ENCODE data around the gene TBC1D4.
"Not testable (repeated sequence)": the region's sequence is repeated elsewhere in the genome, so short reads cannot be mapped to it uniquely, and the experiment has no call there.

The TBC1D4 gene

DNA sequence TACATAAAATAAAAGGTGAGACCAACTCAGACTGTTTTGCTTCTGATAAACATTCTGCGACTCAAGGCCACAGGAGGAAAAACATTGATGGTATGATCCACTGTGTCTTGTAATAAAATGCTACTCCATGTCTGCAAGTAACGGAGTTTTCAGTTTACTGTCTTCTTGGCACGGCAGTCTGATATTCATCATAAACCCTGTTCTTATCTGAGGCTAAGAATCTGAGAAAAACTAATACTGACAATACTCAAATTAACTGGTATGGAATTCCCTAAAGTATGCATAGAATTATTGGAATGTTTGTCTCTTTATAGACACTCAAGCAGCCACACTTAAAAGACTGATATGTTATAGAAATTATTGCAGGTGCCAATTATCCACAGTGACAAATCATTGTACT lies 125.5 kb downstream of the TBC1D4 start:
- no peak for DNase-seq (ENCODE audit: low read depth)

DNA sequence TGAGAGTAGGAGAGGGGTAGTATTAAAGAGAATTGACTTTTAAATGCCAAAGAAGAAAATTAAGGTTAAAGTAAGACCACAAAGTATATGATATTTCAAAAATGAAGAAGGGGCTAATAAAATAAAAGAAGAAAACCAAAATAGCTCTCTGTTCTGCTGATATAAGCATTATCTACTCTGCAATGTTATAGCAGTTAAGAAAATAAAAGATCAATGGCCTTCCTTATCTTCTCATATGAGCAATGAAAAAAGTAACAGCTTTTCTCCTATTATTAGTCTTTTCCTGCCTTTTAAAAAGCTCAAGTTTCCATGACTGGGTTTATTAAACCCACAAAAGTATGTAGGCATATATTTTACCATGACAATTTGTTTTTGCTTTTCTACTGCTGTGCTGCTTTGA lies 126.4 kb downstream of the TBC1D4 start:
- DNase-seq (ENCODE audit: low read depth) = no peak

DNA sequence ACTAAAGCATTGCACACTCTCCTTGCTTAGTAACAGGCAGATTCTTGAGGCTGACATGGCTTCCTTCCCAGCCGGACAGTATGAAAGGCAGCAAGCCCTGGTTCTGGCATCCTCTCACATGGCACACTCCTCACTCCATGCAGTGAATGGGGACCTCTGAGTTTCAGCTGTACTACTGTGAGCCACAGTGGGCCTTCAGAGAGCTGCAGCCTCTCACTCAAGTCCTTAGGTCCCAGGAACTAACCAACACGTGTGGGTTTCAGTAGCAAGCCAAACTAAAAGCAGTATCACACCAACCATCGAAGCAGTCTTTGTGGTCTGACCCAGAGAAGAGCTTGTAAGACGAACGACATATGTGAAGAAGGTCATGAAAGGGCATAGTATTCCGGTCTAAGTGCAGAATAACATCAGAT lies 128.2 kb downstream of the TBC1D4 start:
- no peak for DNase-seq (ENCODE audit: low read depth)

DNA sequence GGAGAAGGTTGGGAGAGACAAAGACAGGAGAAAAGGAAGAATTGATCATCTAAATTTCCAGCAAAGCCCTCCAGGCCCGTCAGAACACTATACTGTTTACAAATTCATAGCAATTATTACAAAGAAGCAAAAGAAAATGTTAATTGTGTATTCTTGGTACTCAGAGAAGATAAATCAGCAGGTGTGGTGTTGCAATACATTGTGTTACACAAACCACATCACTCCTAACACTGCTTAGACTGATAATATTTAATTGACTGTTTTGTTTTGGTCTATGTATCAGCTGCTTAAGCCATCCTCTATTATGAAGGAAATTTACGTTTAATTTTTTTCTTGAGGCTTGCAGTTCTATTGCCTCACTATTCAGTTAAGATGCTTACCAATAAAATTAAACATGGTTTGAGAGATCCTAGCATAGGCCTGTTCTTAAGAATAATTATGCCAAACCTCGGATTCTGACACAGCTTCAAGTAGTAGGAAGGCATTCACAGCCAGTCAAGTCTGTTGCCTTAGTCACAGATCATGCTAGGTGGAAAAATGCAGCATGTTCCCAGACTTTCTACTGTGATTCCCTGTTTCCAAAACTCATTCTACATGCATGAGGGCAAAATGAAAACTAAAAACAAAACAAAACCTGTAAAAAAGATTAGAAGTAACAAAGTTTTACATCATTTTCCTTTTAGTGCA lies 129.2 kb downstream of the TBC1D4 start:
- DNase-seq (ENCODE audit: low read depth) = no peak

DNA sequence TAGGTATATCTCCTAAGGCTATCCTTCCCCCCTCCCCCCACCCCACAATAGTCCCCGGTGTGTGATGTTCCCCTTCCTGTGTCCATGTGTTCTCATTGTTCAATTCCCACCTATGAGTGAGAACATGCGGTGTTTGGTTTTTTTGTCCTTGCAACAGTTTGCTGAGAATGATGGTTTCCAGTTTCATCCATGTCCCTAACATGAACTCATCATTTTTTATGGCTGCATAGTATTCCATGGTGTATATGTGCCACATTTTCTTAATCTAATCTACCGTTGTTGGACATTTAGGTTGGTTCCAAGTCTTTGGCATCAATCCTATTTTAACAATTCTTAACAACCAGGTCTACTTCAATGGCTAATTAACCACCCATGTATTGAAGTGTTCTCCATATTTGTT lies 130.4 kb downstream of the TBC1D4 start:
- not testable (repeated sequence) for DNase-seq (ENCODE audit: low read depth)

DNA sequence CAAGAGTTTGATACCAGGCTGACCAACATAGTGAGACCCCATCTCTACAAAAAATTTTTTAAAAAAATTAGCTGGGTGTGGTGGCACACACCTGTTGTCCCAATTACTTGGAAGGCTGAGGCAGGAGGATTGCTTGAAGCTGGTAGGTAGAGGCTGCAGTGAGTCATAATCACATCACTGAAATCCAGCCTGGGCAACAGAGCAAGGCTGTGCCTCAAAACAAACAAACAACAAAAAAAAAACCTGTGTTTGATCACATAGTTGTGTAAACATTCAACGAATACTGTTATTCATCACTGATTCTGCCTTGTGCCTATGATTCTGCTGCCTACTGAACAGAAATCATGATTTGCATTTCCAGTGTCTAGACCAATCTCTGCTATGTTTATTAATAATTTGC lies 134.0 kb downstream of the TBC1D4 start:
- no peak for DNase-seq (ENCODE audit: low read depth)

DNA sequence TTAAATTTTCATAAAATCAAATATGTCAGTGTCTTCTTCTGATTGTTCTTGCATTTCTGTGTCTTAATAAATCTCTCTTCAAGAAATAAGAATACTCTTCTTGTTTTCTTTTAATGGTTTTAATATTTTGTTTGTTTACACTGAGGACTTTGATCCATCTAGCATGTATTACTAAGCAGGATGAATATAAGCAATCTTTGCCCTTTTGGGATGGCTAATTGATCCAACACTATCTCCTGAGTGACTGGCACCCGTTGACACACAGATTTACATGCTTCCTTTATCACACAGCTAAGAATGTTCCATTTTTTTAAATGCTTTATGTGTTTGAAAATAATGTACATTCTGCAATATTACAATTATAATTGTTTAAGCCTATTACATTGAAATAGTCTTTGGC lies 134.5 kb downstream of the TBC1D4 start:
- DNase-seq (ENCODE audit: low read depth) = no peak

DNA sequence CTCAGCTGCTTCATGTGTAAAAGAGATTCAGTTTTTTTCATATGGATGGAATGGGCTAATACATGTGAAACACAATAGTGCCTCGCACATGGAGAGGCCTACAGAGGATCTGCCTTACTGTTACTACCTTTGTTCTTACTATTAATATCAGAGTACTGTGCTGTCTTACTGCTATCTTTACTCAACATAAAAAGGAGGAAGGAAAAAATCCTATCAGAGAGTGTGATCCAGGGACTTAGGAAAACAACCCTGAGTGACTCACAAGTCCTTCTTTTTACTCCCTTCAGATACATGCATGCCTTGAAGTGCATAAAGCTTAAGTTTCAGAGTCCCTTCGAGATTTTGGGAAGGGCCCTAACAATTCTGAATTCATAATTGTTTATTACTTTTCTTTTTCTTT lies 136.8 kb downstream of the TBC1D4 start:
- no peak for DNase-seq (ENCODE audit: low read depth)

DNA sequence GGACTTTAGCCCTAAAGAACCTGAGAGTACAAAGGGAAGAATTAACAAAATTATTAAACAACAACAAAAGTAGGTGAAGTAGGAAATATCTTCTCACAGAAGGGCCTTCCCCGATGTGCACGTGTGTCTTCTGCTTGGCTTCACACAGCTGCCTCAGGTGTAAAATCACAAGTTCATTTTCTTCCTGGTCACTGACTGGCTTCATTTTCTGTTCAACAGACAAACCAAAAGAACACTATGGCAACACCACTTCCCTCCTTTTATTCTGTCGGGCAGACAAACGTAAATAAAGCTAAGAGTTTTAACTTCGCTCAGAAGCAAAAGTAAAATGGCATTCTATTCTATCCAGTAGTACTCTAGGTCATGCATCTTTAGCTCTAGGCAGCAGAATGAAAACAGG lies 140.9 kb downstream of the TBC1D4 start:
- no peak for DNase-seq (ENCODE audit: low read depth)

DNA sequence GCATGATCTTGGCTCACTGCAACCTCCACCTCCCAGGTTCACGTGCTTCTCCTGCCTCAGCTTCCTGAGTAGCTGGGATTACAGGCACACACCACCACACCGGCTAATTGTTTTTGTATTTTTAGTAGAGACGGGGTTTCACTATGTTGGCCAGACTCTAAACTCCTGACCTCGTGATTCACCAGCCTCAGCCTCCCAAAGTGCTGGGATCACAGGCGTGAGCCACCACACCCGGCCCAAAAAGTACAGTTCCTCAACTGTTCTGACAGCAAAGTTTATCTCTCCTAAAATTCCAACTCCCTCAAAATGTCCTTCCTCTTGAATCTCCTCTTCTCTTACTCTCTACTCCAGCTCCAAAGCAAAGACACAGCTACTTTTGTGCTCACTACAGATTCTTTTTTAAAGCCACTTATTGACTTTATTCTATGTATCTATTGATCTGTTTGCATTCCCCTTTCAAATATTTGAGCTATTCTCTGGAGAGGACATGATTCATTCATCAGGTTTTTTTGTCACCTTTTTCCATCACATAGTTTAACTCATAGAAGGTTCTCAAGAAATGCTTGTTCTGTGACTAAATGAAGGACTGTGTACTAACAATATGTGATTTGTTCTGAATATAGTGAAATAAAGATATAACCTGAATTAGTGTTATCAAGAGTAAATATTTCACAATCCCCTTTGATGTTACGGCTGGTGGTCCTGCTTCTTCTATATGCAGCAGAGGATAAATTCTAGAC lies 142.2 kb downstream of the TBC1D4 start:
- no peak for DNase-seq (ENCODE audit: low read depth)

DNA sequence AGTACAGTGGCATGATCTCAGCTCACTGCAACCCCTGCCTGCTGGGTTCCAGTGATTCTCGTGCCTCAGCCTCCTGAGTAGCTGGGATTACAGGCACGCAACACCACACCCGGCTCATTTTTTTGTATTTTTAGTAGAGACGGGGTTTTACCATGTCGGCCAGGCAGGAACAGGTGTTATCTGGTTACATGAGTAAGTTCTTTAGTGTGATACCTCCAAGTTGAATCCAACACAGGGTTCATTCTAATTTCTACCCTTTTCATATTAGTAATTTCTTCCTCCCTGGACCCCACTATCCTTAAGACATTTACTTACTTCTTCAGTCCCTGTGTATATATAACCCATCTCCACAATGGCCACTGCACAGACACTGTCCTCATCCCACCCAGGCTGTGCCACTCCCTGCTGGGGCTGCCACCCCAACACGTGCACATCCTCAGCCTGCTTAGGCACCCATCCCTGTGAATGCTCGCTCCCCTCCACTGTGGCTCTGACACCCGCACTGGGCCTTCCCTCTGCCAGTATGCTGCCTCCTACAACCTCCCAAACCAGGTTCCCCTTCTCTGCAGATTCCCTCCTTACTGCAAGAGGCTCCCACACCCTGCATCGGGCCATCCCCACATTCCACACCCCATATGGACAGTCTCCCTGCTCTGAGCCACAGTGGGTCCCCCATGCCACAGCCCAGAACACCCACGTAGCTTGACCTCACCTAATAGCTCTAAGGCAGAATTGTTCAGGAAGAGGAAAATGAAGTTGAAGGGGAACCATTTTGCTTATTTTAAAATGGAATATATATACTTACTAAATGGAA lies 147.1 kb downstream of the TBC1D4 start:
- no peak for DNase-seq (ENCODE audit: low read depth)

DNA sequence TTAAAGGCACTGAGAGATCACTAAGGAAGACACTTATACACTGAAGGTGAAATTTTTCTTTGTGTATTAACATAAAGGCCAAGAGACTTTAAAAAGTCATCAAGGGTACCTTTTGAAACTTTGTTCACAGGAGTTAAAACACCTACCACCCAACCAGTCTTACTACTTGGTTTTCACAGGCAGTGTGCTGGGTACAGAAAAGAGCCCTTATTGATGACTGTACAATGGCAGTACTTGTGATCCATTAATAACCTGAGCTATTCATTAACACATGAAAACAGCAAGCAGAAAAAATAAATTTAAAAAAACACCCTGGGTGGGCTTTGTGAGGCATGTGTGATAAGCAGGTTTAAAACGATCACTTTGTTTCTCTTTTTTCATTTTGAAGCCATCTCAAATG lies 148.9 kb downstream of the TBC1D4 start:
- no peak for DNase-seq (ENCODE audit: low read depth)

DNA sequence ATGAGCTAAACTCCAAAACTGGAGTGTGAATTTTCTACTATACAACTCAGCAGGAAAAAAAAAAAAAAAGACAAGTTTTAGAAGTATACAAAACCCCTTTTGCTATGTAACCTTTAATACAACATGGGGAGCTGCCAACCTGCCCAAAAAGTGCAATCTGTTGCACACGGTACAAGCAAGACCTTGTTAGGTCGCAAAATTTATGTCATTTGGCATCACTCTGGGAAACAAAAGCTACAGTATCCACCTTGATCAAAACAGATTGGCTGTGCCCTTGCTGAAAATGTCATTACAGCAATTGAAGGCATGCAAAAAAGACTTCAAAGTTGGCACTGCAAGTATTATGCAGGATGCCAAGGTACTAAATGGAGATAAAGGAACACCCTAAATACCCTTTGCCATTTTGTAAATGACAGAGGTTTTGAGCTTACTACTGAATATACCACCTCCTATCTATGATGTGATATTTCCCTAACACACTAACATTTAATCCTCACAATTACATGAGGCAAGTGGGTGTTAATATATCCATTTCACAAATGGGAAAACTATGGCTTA lies 150.1 kb downstream of the TBC1D4 start:
- no peak for DNase-seq (ENCODE audit: low read depth)

DNA sequence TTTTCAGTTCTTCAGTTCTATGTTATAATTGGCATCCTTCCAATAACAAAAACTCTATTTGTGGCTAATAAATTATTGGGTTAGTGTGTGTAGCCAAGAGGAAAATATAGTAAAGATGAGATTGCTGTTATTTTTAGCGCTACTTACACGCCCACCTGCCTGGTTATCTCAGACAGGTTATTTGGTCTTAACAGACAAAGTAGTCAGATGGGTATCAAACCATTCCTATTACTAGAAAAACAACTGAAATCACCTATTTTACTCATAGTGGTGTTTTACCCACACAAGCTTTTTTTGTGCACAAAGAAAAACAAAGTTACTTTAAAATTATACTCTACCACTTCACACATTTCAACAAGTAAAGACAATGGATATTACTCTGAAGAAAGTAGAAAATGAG lies 151.2 kb downstream of the TBC1D4 start:
- DNase-seq (ENCODE audit: low read depth) = no peak

DNA sequence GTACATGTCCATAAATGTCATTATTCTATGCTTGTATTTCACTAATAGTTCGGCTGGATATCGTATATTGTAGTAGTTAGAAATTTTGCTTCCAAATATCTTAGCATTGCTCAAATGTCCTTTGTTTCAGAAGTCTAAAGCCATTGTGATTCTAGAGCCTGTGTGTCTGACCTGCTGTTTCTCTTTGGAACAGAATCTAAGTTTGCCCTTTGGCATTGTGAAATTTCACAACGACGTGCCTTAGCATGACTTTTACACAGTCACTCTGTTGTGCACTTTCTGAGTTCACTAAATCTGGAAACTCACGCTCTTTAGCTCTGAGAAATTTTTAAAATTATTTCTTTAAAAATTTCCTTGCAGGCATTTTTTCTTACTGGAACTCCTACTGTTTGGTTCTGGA lies 152.2 kb downstream of the TBC1D4 start:
- no peak for DNase-seq (ENCODE audit: low read depth)

DNA sequence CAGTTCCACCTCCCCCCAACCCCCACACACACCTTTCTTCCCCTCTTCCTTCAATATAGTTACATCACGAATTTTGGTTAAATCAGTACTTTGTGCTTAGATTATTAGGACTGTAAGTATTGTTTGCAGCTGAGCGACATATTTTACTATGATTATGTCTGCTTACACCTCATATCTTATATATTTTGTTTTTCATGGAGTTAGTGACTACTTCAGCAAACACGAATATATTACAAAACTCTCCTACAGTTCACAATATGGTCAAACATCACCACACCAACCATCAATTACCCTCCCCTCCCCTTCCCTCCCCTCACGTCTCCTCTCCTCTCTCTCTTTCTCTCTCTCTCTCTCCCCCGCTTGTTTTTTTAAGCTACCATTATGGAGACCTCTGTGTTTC lies 152.9 kb downstream of the TBC1D4 start:
- no peak for DNase-seq (ENCODE audit: low read depth)

DNA sequence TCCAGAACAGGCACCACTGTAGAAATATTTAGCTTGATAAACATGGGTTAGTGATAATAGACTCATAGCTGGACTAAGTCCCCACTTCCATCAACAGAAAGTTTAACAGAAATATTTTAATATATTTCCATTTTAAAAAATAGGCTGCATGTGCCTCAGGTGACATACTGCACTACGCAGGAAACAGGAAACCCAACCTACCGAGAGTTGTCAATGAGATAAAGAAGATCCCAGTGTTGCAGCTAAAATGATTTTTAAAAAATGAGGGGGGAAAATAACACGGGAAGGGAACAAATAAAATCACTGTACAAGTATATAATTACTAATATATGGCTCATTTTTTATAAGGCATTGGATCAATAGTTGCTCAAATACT lies 154.8 kb downstream of the TBC1D4 start:
- DNase-seq (ENCODE audit: low read depth) = no peak

DNA sequence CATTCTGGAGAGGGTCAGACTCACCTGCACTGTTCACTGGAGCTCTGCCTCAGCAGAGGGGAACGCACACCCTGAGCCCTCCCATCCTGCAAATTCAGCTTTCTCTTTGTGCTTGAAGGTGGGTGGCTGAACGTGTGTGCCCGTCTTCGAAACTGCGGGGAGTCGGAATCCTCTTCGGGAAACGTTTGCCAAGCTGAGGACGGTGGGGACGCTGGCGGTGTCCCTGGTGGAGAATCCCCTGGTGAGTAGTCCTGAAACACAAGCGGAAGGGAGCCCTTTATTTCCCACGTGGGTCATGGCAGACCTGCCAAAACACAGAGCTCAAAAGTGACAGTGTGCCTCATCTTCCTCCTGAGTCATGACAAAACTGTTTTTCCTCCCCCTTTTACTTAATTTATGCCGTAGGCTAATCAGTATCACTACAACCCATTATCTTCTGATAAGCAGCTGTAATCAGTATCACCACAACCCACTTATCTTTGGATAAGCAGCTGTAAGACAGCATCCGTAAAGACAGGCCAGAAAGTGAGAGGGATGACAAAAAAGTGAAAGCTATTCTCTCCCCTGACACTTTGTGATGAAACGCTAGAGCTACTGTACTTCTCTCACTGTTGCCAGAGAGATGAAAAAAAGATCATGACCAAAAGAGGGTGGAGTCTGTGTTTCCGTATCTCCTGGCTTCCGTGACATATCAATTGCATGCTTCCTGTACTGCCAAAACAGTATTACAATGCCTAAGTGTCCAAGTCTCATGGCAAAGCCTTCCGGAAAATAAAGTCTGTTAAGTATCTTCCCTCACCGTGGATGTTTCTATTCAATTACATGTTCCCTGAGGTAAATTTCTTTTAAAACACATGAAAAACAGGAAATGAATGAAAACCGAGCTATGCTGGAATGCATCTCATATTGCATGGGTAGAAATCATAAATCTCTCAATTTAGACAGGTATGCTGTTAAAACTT lies 155.5 kb downstream of the TBC1D4 start:
- no peak for DNase-seq (ENCODE audit: low read depth)

DNA sequence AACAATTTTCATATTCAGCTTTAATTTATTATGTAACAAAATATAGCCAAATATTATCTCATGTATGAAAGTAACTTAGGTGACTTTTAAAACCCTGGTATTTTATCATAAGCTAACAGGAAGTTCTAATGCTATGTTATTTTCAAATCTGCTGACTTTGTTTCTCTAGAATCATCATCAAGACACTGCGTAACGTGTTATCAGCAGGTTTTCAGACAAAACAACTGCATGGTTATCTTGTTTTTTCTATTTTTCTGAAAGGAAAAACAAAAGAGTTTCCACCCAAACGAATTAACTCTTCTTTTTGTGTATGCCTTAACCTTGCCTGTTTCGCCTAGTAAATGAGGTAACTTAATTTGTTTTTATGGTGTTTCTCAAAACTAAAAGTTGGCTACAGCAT lies 156.3 kb downstream of the TBC1D4 start:
- no peak for DNase-seq (ENCODE audit: low read depth)

DNA sequence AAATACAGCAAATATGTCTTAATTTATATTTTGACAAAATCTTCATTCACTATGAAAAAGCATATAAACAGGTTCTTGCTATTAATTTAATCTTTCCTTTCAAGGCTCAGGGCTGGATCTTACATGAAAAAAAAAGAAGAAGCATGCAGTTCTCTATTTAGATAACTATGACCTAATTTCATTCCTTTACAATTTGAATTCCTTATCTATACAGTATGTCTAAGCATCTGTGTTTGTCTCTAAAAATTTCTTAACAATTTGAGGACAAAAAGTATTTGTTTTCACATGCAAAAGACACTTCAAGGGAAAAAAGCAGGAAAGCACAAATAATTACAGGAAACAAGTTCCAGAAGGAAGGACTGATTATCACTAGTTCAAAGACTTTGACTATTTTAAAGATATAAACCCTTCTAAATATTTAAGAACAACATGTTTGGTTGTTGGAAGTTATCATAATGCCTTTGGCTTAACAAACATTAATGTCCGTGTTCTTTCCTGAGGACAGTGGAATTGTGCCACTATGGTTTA lies 157.5 kb downstream of the TBC1D4 start:
- DNase-seq (ENCODE audit: low read depth) = no peak

DNA sequence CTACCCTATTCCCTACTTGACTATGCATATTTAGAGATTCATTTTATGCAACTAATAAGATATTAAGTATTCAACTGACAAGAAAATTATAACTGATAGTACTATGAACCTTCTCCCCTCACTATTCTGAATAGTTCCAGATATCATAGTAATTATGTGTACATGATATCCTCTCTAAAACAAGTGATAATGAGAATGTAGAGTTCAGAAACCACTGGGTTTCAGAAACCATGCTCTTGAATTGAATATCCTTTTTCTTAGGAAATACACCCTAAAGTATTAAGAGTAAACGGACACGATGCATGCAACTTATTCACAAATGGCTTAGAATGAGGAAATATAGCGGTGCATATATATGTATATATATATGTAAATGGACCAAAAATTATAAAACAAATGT lies 160.9 kb downstream of the TBC1D4 start:
- DNase-seq (ENCODE audit: low read depth) = no peak

All from HS-5 (cell line).